ENCODE results near the gene TSPYL6. TPM values are rescaled to one million over a fixed set of nuclear protein-coding genes. Genes with fewer than 3 reads are reported as not detected.

The TSPYL6 gene
- total and polyA plus RNA-seq, 2 of the 4 experiments (the other 2 are of a cell fraction): not detected

DNA sequence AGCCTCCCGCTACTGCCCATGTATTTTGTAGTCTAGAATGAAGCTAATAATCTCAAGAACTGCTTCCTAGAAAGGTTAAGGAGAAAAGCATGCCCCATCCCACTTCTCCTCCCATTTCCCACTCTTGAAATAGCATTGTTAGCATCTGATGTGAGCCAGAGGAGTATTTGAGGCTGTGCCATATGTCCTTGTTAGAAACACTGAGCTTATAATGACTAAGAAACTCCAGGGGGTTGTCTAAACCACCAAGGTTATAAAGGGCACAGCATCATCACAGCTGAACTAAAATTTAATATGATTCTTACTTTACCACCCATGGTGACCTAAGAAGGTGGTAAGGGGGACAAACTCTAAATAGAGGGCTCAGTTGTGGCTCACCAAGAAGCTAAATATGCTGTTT is 16.6 kb downstream of the TSPYL6 start:
- POLR2A ChIA-PET (ENCODE audit: unreplicated experiment): no interaction called here
- CTCF ChIA-PET: interaction anchor here (1.2 to 1.3 kb wide), 2 partner anchors 10 to 22 kb away, joined by 3 to 4 read pairs; no protein-coding TSS in a partner anchor
- Histone ChIP-seq H3K27me3 (ENCODE audit: control insufficient read depth, insufficient read depth, low read length) (no peaks in the 10 kb centered on the region), H2BK120ac (ENCODE audit: low read depth, low read length) (no peak overlapping the region), H2BK20ac (ENCODE audit: low read depth, low read length) (no peak overlapping the region), H3K36me3 (ENCODE audit: control insufficient read depth, insufficient read depth, low read length) (no peaks in the 10 kb centered on the region), H2AK5ac (ENCODE audit: low read depth, low read length) (no peak overlapping the region), H4K5ac (ENCODE audit: low read depth, low read length) (no peak overlapping the region), H3K27ac (ENCODE audit: insufficient read depth, low read length) (no peak overlapping the region), H3K79me1 (ENCODE audit: low read depth in 1 of 2, low read length in 2 of 2) (no peaks in the 10 kb centered on the region), H3K4me2 (ENCODE audit: low read depth, low read length) (no peak overlapping the region), H3K9me3 (ENCODE audit: control insufficient read depth, insufficient read depth, low read length) (no peaks in the 10 kb centered on the region), H3K9me1 (ENCODE audit: insufficient read depth, low read length) (no peaks in the 10 kb centered on the region), H2AFZ (replicated peaks; ENCODE audit: low read length, poor library complexity) (no peak overlapping the region), H3K4me3 (ENCODE audit: insufficient read depth, low read depth, low read length) (no peak overlapping the region), H3K18ac (ENCODE audit: low read depth, low read length) (no peak overlapping the region; the same call in 1 of the 2 replicates), H4K91ac (ENCODE audit: insufficient read depth, low read depth, low read length) (no peak overlapping the region), H3K23ac (ENCODE audit: low read depth, low read length) (no peak overlapping the region), H3K4me1 (ENCODE audit: control insufficient read depth, insufficient read depth, low read length) (peaks cover 7% of the 10 kb centered on the region; the same call in 1 of the 2 replicates), H3K56ac (ENCODE audit: extremely low read depth, insufficient read depth, low read length) (no peak overlapping the region), H3K4ac (ENCODE audit: low read depth, low read length) (no peak overlapping the region), H4K8ac (ENCODE audit: low read depth in 2 of 2, low read length in 2 of 2) (no peak overlapping the region), H4K20me1 (ENCODE audit: insufficient read depth, low read length) (no peaks in the 10 kb centered on the region), H2BK15ac (ENCODE audit: low read depth, low read length) (no peak overlapping the region), H2BK5ac (ENCODE audit: low read depth, low read length, poor library complexity, severe bottlenecking) (no peak overlapping the region), H3K14ac (replicated peaks; ENCODE audit: low read depth, low read length) (no peak overlapping the region), H2AK9ac (replicated peaks; ENCODE audit: low read depth, low read length, poor library complexity) (no peak overlapping the region), H3K9ac (ENCODE audit: low read depth, low read length) (no peak overlapping the region)
- no TSS peak for BruUV-seq (replicated peaks)
- peak; percentile 54 for TF ChIP-seq FOS (IDR thresholded peaks at IDR 0.05; ENCODE audit: low read depth, low read length)
- TF ChIP-seq ELK1 (IDR thresholded peaks at IDR 0.05; ENCODE audit: borderline replicate concordance, low read depth, low read length): no peak
- TF ChIP-seq RCOR1 (IDR thresholded peaks at IDR 0.05; ENCODE audit: insufficient replicate concordance, low read length): peak; percentile 67
- TF ChIP-seq CHD1 (IDR thresholded peaks at IDR 0.05; ENCODE audit: low read depth, low read length): no peak
- in situ Hi-C loops (cut with MboI; ENCODE audit: low sequenced_read_pairs): no loop called here
- DNase-seq (peak; percentile 94), ATAC-seq (ENCODE audit: low read depth) (peak; percentile 95)
- dilution Hi-C loops (cut with HindIII; ENCODE audit: low sequenced_read_pairs, unreplicated experiment): no loop called here
- no CpG with 5 or more reads among the region's 1 CpG for WGBS, 2 experiments (ENCODE audit: extremely low coverage in 2 of 2, insufficient read length in 1 of 2)
- intact Hi-C loops (cut with micrococcal nuclease): loop anchor here (5.0 kb wide), 1 partner anchor 33 kb away; no protein-coding TSS in a partner anchor

All from IMR-90 (cell line).